Measurements from ENCODE around the gene RNF128.
A peak's percentile ranks its signal among the peaks of the same experiment; 100 is the strongest.

RNF128 gene, protein sequence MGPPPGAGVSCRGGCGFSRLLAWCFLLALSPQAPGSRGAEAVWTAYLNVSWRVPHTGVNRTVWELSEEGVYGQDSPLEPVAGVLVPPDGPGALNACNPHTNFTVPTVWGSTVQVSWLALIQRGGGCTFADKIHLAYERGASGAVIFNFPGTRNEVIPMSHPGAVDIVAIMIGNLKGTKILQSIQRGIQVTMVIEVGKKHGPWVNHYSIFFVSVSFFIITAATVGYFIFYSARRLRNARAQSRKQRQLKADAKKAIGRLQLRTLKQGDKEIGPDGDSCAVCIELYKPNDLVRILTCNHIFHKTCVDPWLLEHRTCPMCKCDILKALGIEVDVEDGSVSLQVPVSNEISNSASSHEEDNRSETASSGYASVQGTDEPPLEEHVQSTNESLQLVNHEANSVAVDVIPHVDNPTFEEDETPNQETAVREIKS

DNA sequence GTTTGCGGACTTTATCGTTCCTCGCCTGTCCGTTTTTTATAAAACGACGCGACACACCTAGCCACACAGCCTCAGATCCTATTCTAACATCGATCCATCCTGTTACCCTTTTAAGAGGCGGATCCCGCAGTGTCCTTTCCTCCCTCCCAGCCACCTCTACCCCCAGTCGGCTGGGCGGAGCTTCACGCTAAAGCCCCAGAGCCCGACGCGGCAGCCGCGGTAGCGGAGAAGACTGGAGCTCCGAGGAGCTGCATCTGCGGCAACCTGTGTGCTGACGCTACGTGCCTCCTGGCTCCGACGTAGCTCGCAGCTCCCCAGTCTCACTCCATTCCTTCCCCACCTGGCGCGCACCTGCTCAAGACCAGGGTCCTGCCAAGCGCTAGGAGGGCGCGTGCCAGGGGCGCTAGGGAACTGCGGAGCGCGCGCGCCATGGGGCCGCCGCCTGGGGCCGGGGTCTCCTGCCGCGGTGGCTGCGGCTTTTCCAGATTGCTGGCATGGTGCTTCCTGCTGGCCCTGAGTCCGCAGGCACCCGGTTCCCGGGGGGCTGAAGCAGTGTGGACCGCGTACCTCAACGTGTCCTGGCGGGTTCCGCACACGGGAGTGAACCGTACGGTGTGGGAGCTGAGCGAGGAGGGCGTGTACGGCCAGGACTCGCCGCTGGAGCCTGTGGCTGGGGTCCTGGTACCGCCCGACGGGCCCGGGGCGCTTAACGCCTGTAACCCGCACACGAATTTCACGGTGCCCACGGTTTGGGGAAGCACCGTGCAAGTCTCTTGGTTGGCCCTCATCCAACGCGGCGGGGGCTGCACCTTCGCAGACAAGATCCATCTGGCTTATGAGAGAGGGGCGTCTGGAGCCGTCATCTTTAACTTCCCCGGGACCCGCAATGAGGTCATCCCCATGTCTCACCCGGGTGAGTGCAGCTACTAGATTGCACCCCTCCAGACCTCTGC, at the start of gene RNF128:
RNF128 (plus strand) TSS at position 217 of the 953 bp plus-strand sequence; CDS start at position 430, 213 bp downstream.
- FAIRE-seq: no peak

DNA sequence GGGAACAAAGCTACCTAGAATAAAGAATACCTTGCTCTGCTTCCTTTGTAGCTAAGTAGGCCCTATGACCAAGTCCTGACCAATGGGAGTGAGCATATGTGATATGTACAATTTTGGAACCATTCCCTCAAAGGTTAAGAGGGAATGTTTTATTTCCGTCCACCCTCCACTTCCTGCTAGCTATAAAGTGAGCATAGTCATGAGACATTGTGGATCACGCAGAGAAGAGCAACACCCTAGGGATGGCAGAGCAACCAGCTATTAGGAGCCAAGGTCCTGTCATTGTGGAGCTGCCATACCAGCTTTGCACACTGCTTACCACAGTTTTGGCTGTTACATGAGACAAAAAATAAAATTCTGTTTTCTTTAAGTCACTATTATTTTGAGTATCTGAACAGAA, 45.8 kb upstream of the RNF128 start:
- FAIRE-seq: no peak

GRCh38 chrX:106684207-106684606, 42.3 kb upstream of the RNF128 start:
- no peak for FAIRE-seq

DNA sequence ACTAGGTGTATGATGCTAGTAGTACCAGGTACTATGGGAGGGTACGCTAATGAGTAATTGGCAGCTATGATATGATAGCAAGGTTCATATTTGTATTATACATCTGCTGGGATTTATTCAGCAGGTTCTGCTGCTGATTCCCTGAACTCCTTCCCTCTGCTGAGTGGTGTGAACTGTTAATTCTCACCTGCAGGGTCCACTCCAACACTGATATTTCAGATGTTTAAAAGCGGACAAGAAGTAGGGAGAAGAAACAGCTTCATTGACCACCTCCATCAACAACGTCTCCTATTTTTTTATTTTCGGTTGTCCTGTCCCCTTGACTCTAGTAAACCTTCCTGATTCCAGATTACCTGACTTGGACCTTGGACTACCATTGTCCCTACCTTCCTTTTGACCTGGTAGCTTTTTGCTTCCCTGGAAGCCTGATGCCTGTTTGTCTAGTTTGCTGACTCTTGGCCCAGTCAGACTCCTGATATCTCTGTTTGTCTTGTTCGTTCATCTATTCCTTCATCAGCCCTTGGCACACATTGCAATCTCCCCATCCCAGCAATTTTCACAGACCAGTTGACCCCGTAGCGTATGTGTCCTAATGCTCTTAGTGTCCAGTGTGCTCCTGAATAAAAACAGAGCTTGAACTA, 34.0 kb upstream of the RNF128 start:
- FAIRE-seq: no peak

GRCh38 chrX:106696502-106696901, 30.0 kb upstream of the RNF128 start:
- no peak for FAIRE-seq

GRCh38 chrX:106698693-106699092, 27.8 kb upstream of the RNF128 start:
- FAIRE-seq: no peak

- no peak for FAIRE-seq
These were observed 23.9 kb upstream of the RNF128 start for GRCh38 chrX:106702636-106703035.

DNA sequence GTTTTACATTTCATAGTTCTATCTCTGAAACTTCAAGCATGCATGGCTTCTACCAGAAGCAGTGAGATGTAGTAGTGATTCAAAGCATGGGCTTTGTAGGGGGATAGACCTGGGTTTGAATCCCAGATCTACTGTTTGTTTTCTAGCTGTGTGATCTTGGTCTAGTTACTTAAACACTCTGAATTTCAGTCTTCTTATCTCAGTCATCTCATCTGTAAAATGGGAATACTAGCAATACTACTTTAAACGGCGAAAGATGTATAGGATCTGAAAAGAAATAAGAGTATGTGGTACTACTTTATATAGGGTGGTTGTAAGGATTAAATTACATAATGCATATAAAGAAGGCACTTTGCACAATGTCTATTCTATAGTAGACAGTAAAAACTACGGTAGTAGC, 20.0 kb upstream of the RNF128 start:
- FAIRE-seq: no peak

- no peak for FAIRE-seq
These were observed 18.6 kb upstream of the RNF128 start for GRCh38 chrX:106707771-106708454.

DNA sequence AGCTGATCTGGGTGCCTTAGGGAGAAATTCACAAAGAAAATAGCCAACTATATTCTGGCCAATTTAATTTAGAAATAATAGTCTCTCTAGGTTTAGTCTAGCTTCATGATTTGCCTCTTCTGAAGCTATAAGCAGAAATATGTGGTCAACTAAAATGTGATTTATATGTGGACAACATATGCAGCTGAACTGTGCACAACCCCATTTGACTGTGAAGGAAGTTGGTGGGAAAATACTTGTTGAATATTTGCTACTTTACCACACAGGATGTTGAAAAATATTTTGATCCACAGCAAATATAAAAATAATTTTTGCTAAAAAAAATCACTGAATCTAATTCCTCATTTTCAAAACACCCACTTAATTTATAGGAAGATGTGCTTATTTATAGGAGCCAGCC, 15.7 kb upstream of the RNF128 start:
- FAIRE-seq: no peak

GRCh38 chrX:106711375-106711774, 15.1 kb upstream of the RNF128 start:
- peak; percentile 36 for FAIRE-seq

GRCh38 chrX:106716004-106716403, 10.5 kb upstream of the RNF128 start:
- FAIRE-seq: no peak

DNA sequence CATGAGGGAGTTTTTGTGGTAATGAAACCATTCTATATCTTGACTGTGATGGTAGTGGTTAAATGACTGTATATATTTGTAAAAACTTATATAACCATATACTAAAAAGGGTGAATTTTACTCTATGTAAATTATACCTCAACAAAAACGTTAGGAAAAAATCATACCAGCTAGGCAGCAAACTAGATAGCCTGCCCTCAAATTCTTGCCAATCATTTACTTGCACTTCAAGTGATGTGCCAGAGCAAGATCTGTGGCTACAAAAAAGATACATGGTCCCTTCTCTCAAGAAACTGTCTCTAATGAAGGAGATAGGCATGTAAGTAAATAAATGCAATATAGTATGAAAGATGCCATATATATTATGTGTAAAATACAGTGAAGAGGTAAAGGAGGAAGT, 10.0 kb upstream of the RNF128 start:
- FAIRE-seq: peak; percentile 62

- FAIRE-seq: no peak
These were observed 7.8 kb upstream of the RNF128 start for GRCh38 chrX:106718709-106719108.

DNA sequence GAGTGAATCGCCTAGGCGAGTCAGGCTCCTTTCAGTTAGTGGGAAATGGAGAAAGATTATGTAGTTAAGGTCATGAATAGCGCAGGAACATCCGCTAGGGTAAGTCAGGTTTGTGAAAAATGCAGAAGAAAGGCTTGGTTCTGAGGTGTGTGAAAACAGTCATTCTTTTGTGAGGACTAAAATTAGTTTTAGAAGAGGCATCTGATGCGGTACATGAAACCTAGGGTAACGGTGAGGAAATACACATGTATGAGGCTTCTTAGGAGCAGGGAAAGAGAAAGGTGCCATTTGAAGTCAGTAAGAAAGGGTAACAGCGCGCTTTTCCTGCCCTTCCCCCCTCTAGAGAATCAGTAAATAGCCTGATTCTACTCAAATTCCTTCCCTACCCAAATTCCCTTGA, 570 bp upstream of the RNF128 start:
- no peak for FAIRE-seq

DNA sequence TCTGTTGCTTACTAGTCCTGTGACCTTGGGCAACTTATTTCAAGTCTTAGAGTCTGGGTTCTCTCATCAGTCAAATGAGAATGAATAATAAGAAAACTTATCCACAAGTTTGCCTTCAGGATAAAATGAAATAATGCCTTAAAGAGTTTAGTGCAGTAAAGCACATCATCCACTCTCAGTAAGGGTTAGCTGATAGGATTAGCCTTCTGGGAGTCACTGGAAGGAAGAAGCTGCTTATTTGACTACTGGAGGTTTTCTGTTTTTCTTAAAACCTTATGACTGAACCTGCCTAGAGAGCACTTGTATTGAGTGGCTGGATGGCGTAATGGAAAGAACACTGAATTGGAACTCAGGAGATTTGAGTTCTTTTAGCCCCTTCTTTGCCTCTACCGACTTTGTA, 1.8 kb downstream of the RNF128 start:
- FAIRE-seq: no peak

DNA sequence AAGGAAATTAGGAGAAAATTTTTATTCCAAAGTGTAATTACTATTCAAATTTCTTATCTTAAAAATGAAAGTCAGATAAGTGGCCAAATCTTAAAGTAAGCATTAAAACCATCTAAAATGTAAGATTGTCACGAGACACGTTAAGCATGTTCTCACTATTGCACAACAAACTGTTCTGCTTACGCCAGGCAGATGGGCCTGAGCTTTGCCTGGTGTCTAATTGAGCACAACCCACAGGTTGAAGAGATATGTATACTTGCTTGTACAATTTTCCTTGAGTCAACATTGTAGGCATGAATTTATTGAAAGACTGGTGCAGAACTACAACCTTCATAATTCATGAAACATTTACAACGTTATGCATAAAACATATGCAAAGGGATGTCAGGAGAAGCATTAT, 3.9 kb downstream of the RNF128 start:
- no peak for FAIRE-seq

- FAIRE-seq: no peak
These were observed 5.1 kb downstream of the RNF128 start for GRCh38 chrX:106731590-106731989.

- no peak for FAIRE-seq
These were observed 8.3 kb downstream of the RNF128 start for GRCh38 chrX:106734827-106735226.

DNA sequence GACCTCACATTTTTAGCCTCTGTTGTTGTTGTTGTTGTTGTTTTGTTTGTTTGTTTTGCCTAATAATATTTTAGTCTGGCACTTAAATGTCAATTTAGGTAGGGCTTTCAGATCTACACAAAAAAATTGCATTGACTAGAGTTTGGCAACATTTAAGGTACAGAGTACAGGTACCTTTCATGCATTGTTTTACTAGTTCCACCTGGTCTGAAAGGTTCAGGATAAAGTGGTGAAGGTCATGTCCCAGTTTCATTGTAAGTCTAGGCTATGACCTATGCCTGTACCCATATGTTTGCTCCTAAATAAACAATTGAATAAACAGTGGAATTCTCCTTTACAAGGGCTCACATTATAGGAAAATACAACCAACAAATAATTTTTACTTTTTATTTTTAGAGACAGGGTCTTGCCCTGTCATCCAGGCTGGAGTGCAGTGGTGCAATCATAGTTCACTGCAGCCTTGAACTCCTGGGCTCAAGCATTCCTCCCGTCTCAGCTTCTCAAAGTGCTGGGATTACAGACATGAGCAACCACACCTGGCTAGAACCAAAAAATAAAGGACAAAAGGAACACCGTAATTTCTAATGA, 13.8 kb downstream of the RNF128 start:
- no peak for FAIRE-seq

DNA sequence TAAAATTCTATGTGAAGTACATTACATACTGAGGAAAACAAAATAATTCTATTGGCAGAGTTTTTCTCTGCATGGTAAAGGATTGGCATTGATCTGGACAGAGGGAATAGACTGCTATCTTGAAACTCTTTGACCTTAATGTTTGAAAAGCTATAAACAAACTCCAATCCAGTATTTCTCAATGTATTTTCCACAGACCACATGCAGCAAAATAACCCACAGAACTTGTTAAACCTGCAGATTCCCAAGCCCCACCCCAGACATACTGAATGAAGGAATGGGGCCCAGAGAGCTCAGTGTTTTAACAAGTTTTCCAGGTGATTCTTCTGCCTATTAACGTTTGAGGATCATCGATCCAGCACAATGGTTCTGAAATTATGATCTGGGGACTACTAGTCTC, 15.7 kb downstream of the RNF128 start:
- no peak for FAIRE-seq

GRCh38 chrX:106742805-106743204, 16.3 kb downstream of the RNF128 start:
- peak; percentile 94 for FAIRE-seq
